Measurements from ENCODE around the gene SLC9A9. TPM values are rescaled to one million over a fixed set of nuclear protein-coding genes. Genes with fewer than 3 reads are reported as not detected.

The SLC9A9 gene
- total RNA-seq, 1 experiment from 2014 or later: not detected

DNA sequence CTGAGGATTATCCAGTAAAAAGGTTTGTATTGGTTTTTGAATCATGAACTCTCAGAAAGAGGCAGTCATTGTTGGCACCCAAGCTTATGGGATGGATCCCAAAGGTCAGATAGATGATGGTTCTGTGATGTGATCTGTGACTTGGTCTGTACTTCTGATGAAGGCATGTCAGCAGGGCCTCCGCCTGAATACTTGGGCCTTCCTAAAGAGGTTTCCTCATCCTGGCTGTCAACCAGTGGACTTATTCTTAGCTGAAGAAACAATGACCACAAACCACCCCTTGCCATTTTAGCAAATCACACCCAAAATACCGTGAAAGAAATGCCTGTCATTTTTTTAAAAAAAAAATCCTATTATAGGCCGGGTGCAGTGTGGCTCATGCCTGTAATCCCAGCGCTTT, 48.2 kb upstream of the SLC9A9 start:
- POLR2A ChIA-PET: interaction anchor here (0.8 kb wide), 1 partner anchor 75 kb away, joined by 5 read pairs; the partner anchor contains the start of gene DIPK2A
- H3K4me1 Mint-ChIP-seq (ENCODE audit: low read depth, unreplicated experiment): peaks cover 20% of the 10 kb centered on the region
- H3K27me3 Mint-ChIP-seq (ENCODE audit: insufficient read depth, unreplicated experiment): no peaks in the 10 kb centered on the region

DNA sequence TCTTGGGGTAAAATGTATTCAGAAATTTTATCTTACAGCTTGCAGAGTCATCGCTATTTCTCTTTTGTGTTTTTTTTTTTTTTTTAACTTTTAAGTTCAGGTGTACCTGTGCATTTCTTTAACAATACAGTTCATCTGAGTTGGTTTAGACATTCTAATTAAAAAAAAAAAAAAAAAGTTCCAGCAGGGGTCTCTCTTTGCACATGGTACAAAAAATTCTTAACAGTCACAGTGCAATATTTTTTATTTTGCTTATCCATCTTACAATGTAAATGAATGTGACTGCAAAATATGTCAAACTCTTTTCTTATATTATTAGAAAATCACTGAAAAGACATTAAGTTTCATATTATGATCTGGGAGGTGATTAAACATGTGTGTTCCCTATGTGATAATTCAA, 47.5 kb upstream of the SLC9A9 start:
- no peaks in the 10 kb centered on the region for H3K9me3 Mint-ChIP-seq (ENCODE audit: unreplicated experiment)
- TF ChIP-seq, protein P1, sequence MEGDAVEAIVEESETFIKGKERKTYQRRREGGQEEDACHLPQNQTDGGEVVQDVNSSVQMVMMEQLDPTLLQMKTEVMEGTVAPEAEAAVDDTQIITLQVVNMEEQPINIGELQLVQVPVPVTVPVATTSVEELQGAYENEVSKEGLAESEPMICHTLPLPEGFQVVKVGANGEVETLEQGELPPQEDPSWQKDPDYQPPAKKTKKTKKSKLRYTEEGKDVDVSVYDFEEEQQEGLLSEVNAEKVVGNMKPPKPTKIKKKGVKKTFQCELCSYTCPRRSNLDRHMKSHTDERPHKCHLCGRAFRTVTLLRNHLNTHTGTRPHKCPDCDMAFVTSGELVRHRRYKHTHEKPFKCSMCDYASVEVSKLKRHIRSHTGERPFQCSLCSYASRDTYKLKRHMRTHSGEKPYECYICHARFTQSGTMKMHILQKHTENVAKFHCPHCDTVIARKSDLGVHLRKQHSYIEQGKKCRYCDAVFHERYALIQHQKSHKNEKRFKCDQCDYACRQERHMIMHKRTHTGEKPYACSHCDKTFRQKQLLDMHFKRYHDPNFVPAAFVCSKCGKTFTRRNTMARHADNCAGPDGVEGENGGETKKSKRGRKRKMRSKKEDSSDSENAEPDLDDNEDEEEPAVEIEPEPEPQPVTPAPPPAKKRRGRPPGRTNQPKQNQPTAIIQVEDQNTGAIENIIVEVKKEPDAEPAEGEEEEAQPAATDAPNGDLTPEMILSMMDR (IDR thresholded peaks at IDR 0.05; ENCODE audit: insufficient read depth in 1 of 2, low read depth in 1 of 2, low read length in 1 of 2, severe bottlenecking in 1 of 2, unreplicated experiment in 1 of 2): peak in 1 of 2 experiments; percentile 22
- intact Hi-C loops (cut with micrococcal nuclease; ENCODE audit: unreplicated experiment): loop anchor here (2.0 to 10.0 kb wide), 3 partner anchors 401 to 949 kb away; no protein-coding TSS in a partner anchor
- H3K4me3 Mint-ChIP-seq (ENCODE audit: unreplicated experiment): no peak overlapping the region
- peaks cover 20% of the 10 kb centered on the region for H3K4me1 Mint-ChIP-seq (ENCODE audit: low read depth, unreplicated experiment)
- no peaks in the 10 kb centered on the region for H3K27me3 Mint-ChIP-seq (ENCODE audit: insufficient read depth, unreplicated experiment)
- no peak overlapping the region for H3K27ac Mint-ChIP-seq (ENCODE audit: unreplicated experiment)
- no peaks in the 10 kb centered on the region for H3K9me3 ChIP-seq
- no TSS peak for BruUV-seq (replicated peaks)
- no peak for DNase-seq
- H3K4me3 ChIP-seq (ENCODE audit: low read depth, low read length): no peak overlapping the region
- H3K36me3 ChIP-seq (ENCODE audit: control insufficient read depth, insufficient read depth, low read length): no peaks in the 10 kb centered on the region
- H3K36me3 Mint-ChIP-seq (ENCODE audit: insufficient read depth, unreplicated experiment): no peaks in the 10 kb centered on the region
- CTCF ChIA-PET: interaction anchor here (0.7 kb wide), 1 partner anchor 731 kb away, joined by 6 read pairs; no protein-coding TSS in a partner anchor
- H3K4me1 ChIP-seq: peaks cover 25% of the 10 kb centered on the region
- H3K27me3 ChIP-seq (replicated peaks; ENCODE audit: control insufficient read depth, insufficient read depth, low read length): no peaks in the 10 kb centered on the region
- POLR2A ChIA-PET: no interaction called here

More for the DNA sequence above, 48.2 kb upstream of the SLC9A9 start:
- H3K36me3 ChIP-seq (ENCODE audit: control insufficient read depth, insufficient read depth, low read length): no peaks in the 10 kb centered on the region
- no peaks in the 10 kb centered on the region for H3K9me3 Mint-ChIP-seq (ENCODE audit: unreplicated experiment)
- intact Hi-C loops (cut with micrococcal nuclease; ENCODE audit: unreplicated experiment): loop anchor here (2.0 to 10.0 kb wide), 3 partner anchors 401 to 948 kb away; no protein-coding TSS in a partner anchor
- no peak for DNase-seq
- H3K4me3 ChIP-seq (ENCODE audit: low read depth, low read length): no peak overlapping the region
- no TSS peak for BruUV-seq (replicated peaks)
- H3K4me1 ChIP-seq: peaks cover 25% of the 10 kb centered on the region
- no peaks in the 10 kb centered on the region for H3K27me3 ChIP-seq (replicated peaks; ENCODE audit: control insufficient read depth, insufficient read depth, low read length)
- CTCF ChIA-PET: no interaction called here
- no peak overlapping the region for H3K27ac Mint-ChIP-seq (ENCODE audit: unreplicated experiment)
- no peak overlapping the region for H3K4me3 Mint-ChIP-seq (ENCODE audit: unreplicated experiment)
- H3K36me3 Mint-ChIP-seq (ENCODE audit: insufficient read depth, unreplicated experiment): no peaks in the 10 kb centered on the region
- TF ChIP-seq, protein P1 (IDR thresholded peaks at IDR 0.05; ENCODE audit: insufficient read depth in 1 of 2, low read depth in 1 of 2, low read length in 1 of 2, severe bottlenecking in 1 of 2, unreplicated experiment in 1 of 2): no peak
- no peaks in the 10 kb centered on the region for H3K9me3 ChIP-seq

DNA sequence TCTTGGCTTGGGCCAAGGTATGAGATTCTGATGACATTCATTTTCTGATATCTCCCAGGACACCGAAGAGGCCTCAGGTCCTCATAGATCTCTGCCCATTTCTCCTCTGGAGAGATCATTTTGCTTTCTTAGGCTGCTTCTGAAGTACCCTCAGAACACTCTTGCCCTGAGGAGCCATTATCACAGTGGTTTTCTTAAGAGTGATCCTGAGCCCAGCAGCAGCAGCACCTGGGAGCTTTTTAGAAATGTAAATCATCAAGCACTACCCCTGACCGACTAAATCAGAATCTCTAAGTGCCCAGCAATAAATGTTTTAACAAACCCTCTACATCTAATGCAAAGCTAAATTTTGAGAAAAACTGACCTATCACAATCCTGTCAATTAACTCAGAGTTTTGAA, 40.6 kb upstream of the SLC9A9 start:
- Mint-ChIP-seq H3K9me3 (ENCODE audit: unreplicated experiment) (no peaks in the 10 kb centered on the region), H3K27me3 (ENCODE audit: insufficient read depth, unreplicated experiment) (no peaks in the 10 kb centered on the region), H3K27ac (ENCODE audit: unreplicated experiment) (no peak overlapping the region), H3K4me1 (ENCODE audit: low read depth, unreplicated experiment) (peaks cover 9% of the 10 kb centered on the region), H3K4me3 (ENCODE audit: unreplicated experiment) (no peak overlapping the region), H3K36me3 (ENCODE audit: insufficient read depth, unreplicated experiment) (no peaks in the 10 kb centered on the region)
- BruUV-seq (replicated peaks): no TSS peak
- no peak for DNase-seq
- H3K4me3 ChIP-seq (ENCODE audit: low read depth, low read length): no peak overlapping the region
- H3K27me3 ChIP-seq (replicated peaks; ENCODE audit: control insufficient read depth, insufficient read depth, low read length): no peaks in the 10 kb centered on the region
- H3K9me3 ChIP-seq: no peaks in the 10 kb centered on the region
- no peaks in the 10 kb centered on the region; the same call in 1 of the 2 replicates for H3K4me1 ChIP-seq
- TF ChIP-seq, protein P1 (IDR thresholded peaks at IDR 0.05; ENCODE audit: insufficient read depth in 1 of 2, low read depth in 1 of 2, low read length in 1 of 2, severe bottlenecking in 1 of 2, unreplicated experiment in 1 of 2): no peak
- no peaks in the 10 kb centered on the region for H3K36me3 ChIP-seq (ENCODE audit: control insufficient read depth, insufficient read depth, low read length)
- ChIA-PET CTCF (no interaction called here), POLR2A (no interaction called here)
- intact Hi-C loops (cut with micrococcal nuclease; ENCODE audit: unreplicated experiment): no loop called here
